Activated B cell treated with CpG ODN at 0.5 μM for 24 hours (primary cell): ENCODE measurements around the gene CA6. TPM values are rescaled to one million over a fixed set of nuclear protein-coding genes. Genes with fewer than 3 reads are reported as not detected.

Experiments used
- ATAC-seq: fragments of 200-7000 bp; cut with Tn5 transposase; one replicate; pipeline ENCODE4 v1.10.0; 2021; ENCODE audit warnings: low read depth, mild to moderate bottlenecking, moderate library complexity
- CTCF ChIA-PET: fragments of 350-600 bp; sonication (Branson Sonifier 250); formaldehyde crosslinking; loops from one replicate; lab custom pipeline; 2021; ENCODE audit warnings: antibody characterized with exemption; lab: Charles Lee
- POLR2A ChIA-PET: fragments of 350-600 bp; sonication (Branson Sonifier 250); formaldehyde crosslinking; loops from one replicate; lab custom pipeline; 2021; ENCODE audit warnings: antibody characterized with exemption; lab: Charles Lee
- DNase-seq: peaks from one replicate; pipeline ENCODE4 v3.0.0; 2022
- H3K27ac Mint-ChIP-seq: one replicate; pipeline ENCODE4 v1.8.0; 2020; ENCODE audit warnings: mixed read lengths
- H3K27me3 Mint-ChIP-seq: one replicate; pipeline ENCODE4 v1.8.0; 2021; ENCODE audit warnings: mixed read lengths
- H3K36me3 Mint-ChIP-seq: one replicate; pipeline ENCODE4 v1.8.0; 2021; ENCODE audit warnings: low read depth, mixed read lengths
- H3K4me1 Mint-ChIP-seq: one replicate; pipeline ENCODE4 v1.8.0; 2021; ENCODE audit warnings: mixed read lengths
- H3K4me3 Mint-ChIP-seq: one replicate; pipeline ENCODE4 v1.8.0; 2020; ENCODE audit warnings: mild to moderate bottlenecking, mixed read lengths
- H3K9me3 Mint-ChIP-seq: one replicate; pipeline ENCODE4 v1.8.0; 2020; ENCODE audit warnings: mixed read lengths
- CTCF ChIP-seq: fragments of 200-600 bp; IDR thresholded peaks from one replicate; pipeline ENCODE4 v1.8.0; 2022; ENCODE audit warnings: antibody characterized with exemption, mild to moderate bottlenecking
- intact Hi-C: fragments of 100-400 bp; cut with micrococcal nuclease; formaldehyde crosslinking; loops from one replicate; pipeline ENCODE4 v1.15.1; 2024
- total RNA-seq: library from RNA; stranded (reverse); gene quantifications from 2 replicates; pipeline ENCODE4 v1.2.3, GENCODE V29; 2022

Gene CA6
- total RNA-seq, 1 donor from 2014 or later: not detected

DNA sequence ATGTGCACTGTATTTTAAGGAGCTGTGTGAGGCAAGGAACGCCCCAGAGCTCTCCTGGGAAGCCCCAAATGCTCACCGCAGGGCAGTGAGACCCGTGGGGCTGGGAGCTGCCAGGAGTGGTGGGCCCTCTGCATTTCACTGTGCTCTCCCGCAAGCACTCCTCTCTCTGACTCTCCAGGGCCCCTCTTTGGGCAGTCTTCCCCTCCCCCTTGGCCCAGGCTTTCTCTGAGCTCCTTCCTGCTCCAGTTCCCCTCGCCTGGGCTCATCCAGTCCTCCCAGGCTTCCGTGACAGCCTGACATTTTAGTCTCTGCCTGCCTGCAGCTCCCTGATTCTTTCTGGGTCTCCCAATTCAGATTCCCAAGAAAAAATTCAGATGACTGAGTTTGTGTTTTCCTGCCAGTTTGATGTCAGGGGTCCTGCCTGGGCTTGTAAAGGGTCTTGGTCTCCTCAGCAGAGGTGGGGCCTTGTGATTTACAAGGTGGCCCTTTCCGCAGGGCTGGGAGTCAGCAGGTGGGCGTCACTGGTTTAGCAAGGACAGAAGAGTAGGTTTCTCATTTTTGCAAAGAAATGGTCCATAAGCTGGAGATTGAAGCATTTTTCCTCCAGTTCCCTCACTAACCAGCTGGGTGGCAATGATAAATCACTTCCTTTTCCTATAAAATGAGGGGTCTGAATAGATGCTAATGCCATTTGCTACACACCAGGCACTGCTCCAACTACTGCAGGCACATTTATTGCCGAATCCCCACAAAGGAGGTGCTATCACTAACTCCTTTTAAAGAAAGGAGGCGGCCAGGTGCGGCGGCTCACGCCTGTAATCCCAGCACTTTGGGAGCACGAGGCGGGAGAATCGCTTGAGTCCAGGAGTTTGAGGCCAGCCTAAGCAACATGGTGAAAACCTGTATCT is 1.9 kb upstream of the CA6 start:
- DNase-seq: no peak
- TF ChIP-seq CTCF: no peak
- H3K36me3 Mint-ChIP-seq: no peaks in the 10 kb centered on the region
- no peak for ATAC-seq
- intact Hi-C loops: no loop called here
- H3K4me1 Mint-ChIP-seq: peaks cover 2% of the 10 kb centered on the region
- ChIA-PET CTCF (no interaction called here), POLR2A (no interaction called here)
- H3K4me3 Mint-ChIP-seq: no peak overlapping the region
- H3K27ac Mint-ChIP-seq: no peak overlapping the region
- H3K27me3 Mint-ChIP-seq: peaks cover 21% of the 10 kb centered on the region
- no peaks in the 10 kb centered on the region for H3K9me3 Mint-ChIP-seq

DNA sequence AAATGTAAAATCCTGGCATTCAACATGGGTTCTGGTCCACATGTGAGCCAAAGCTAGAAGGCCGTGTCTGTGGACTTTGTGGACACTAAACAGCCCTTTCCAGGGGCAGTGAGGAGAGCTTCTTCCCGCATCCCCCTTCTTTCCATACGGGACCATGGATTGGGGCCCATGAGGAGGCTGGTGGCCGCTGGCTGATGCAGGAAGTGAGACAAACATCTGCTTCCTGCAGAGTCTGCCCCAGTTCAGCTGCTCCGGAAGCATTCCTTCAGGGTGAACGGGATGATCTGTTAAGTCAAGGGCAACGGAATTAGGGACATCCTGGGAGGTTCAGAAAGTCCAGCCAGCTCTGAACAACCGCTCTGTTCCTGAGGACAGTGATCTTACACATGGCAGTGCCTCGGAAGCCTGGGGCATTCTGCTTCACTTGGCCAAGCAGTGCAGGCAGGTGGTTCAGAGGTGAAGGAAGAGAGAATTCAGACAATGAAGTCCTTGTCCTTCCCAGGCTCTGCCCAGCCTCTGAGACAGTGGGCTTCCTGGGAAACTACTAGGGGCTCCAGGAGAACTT is 1.5 kb downstream of the CA6 start:
- TF ChIP-seq CTCF: no peak
- H3K4me3 Mint-ChIP-seq: no peak overlapping the region
- CTCF ChIA-PET: no interaction called here
- H3K4me1 Mint-ChIP-seq: peaks cover 2% of the 10 kb centered on the region
- no peaks in the 10 kb centered on the region for H3K36me3 Mint-ChIP-seq
- POLR2A ChIA-PET: no interaction called here
- H3K27me3 Mint-ChIP-seq: peaks cover 10% of the 10 kb centered on the region
- ATAC-seq (no peak), DNase-seq (no peak)
- H3K9me3 Mint-ChIP-seq: no peaks in the 10 kb centered on the region
- intact Hi-C loops: no loop called here
- no peak overlapping the region for H3K27ac Mint-ChIP-seq

DNA sequence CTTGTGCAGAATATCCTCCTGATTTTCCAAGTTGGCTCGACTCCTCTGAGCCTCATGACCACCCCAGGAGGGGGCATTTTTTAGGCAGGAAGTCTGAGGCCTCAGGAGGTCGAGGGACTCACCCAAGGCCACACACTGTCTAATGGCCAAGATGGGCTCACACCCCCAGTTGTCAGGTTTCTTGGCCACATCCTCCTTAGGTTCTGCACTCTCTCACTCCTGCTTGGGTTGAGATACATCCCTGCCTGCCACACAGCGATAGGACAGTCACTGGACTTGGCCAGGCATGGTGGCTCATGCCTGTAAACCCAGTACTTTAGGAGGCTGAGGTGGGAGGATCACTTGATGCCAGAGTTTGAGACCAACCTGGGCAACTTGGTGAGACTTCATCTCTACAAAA is 4.6 kb downstream of the CA6 start:
- ChIA-PET POLR2A (no interaction called here), CTCF (no interaction called here)
- Mint-ChIP-seq H3K36me3 (no peaks in the 10 kb centered on the region), H3K27me3 (peaks cover 2% of the 10 kb centered on the region), H3K4me1 (peaks cover 2% of the 10 kb centered on the region), H3K9me3 (no peaks in the 10 kb centered on the region), H3K27ac (no peak overlapping the region), H3K4me3 (no peak overlapping the region)
- intact Hi-C loops: no loop called here
- no peak for TF ChIP-seq CTCF
- DNase-seq (no peak), ATAC-seq (no peak)

DNA sequence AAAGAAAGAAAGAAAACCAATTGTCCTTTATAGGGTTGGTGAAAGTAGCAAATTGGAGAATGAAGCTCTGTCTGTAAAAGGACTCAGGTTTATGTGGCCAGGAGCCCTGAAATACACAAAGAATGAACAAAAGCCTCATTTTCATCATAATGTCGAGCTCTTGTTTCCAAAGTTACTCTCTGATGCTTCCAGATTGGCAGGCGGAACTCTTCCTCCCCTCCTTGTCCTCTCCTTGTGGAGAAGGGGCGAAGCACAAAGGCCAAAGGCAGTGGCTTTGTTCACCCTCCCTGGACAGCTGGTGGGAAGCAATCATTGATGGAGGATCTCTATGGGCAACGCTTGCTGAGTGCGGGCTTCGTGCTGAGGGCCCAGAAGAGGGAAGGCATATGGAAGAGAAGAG is 5.6 kb downstream of the CA6 start:
- DNase-seq (no peak), ATAC-seq (no peak)
- ChIA-PET POLR2A (interaction anchor here (0.7 kb wide), 1 partner anchor 51 kb away, joined by 3 read pairs; no protein-coding TSS in a partner anchor), CTCF (no interaction called here)
- peaks cover 2% of the 10 kb centered on the region for H3K4me1 Mint-ChIP-seq
- H3K27ac Mint-ChIP-seq: no peak overlapping the region
- peaks cover 2% of the 10 kb centered on the region for H3K27me3 Mint-ChIP-seq
- TF ChIP-seq CTCF: no peak
- intact Hi-C loops: no loop called here
- H3K36me3 Mint-ChIP-seq: no peaks in the 10 kb centered on the region
- H3K9me3 Mint-ChIP-seq: no peaks in the 10 kb centered on the region
- H3K4me3 Mint-ChIP-seq: no peak overlapping the region

DNA sequence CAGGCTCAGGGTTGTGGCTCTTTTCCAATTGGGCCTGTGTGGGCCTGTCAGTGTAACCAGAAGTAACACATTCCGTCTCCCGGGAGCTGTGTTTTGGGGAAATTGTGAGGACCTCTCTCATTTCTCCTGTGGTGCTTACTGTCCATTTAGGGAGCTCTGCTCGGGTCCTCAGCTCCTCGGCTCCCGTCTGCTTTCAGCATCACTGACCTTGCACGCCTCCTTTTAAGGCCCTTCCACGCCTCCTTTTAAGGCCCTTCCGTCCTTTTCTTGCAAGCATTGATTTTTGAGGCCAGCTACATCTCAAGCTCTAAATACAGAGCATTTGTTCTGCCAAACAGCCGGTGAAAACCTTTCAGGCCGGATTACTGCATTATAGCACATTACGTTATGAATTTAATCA is 9.7 kb downstream of the CA6 start:
- no peak for TF ChIP-seq CTCF
- ChIA-PET CTCF (interaction anchor here (1.0 kb wide), 1 partner anchor 34 kb away, joined by 4 read pairs; no protein-coding TSS in a partner anchor), POLR2A (no interaction called here)
- Mint-ChIP-seq H3K4me1 (no peaks in the 10 kb centered on the region), H3K4me3 (no peak overlapping the region), H3K36me3 (no peaks in the 10 kb centered on the region), H3K27ac (no peak overlapping the region), H3K27me3 (peaks cover 5% of the 10 kb centered on the region), H3K9me3 (peaks cover 4% of the 10 kb centered on the region)
- DNase-seq: no peak
- intact Hi-C loops: no loop called here
- no peak for ATAC-seq
